HEK293T (cell line): ENCODE results near the gene TMEM117.

ENCODE experiments used
- ARNT ChIP-seq: fragments of 450-650 bp; IDR thresholded peaks from 2 replicates; pipeline ENCODE4 v1.6.1; 2017; ENCODE audit warnings: mild to moderate bottlenecking
- ELF4 ChIP-seq: fragments of 450-650 bp; IDR thresholded peaks from 2 replicates; pipeline ENCODE4 v1.6.1; 2017; ENCODE audit warnings: antibody characterized with exemption
- HDGF ChIP-seq: fragments of 450-650 bp; IDR thresholded peaks from 2 replicates; pipeline ENCODE4 v1.6.1; 2017; ENCODE audit warnings: antibody characterized with exemption, borderline replicate concordance
- L3MBTL2 ChIP-seq: fragments of 450-650 bp; conservative IDR thresholded peaks from 2 replicates; pipeline ENCODE4 v1.6.1; 2016; ENCODE audit warnings: mild to moderate bottlenecking
- NFRKB ChIP-seq: fragments of 450-650 bp; IDR thresholded peaks from 2 replicates; pipeline ENCODE4 v1.6.1; 2016; ENCODE audit warnings: mild to moderate bottlenecking, moderate library complexity
- PKNOX1 ChIP-seq: fragments of 450-650 bp; IDR thresholded peaks from 2 replicates; pipeline ENCODE4 v1.6.1; 2016
- SP1 ChIP-seq: fragments of 450-650 bp; IDR thresholded peaks from 2 replicates; pipeline ENCODE4 v1.6.1; 2017
- SUZ12 ChIP-seq: fragments of 450-650 bp; IDR thresholded peaks from 2 replicates; pipeline ENCODE4 v1.6.1; 2016; ENCODE audit warnings: mild to moderate bottlenecking
- TARDBP ChIP-seq: fragments of 450-650 bp; IDR thresholded peaks from 2 replicates; pipeline ENCODE4 v1.6.1; 2016
- ZNF384 ChIP-seq: fragments of 450-650 bp; IDR thresholded peaks from 2 replicates; pipeline ENCODE4 v1.6.1; 2016

- no peak for TF ChIP-seq ELF4
- no peak for TF ChIP-seq NFRKB
- no peak for TF ChIP-seq SP1
- TF ChIP-seq SUZ12: no peak
- TF ChIP-seq ARNT: no peak
- no peak for TF ChIP-seq HDGF
- TF ChIP-seq L3MBTL2: no peak
- TF ChIP-seq PKNOX1: no peak
- no peak for TF ChIP-seq ZNF384
- no peak for TF ChIP-seq TARDBP
Observed at GRCh38 chr12:44405297-44405696, 569.4 kb downstream of the TMEM117 start.
